Breast epithelium (tissue), 4 donors: Measurements from ENCODE around the gene COLGALT1. TPM values are rescaled to one million over a fixed set of nuclear protein-coding genes. Genes with fewer than 3 reads are reported as not detected.

Experiments
- DNase-seq, 2 donors: peaks; one replicate each; pipeline ENCODE4 v3.0.0-alpha.2; 2019; ENCODE audit warnings: low spot score in 2 of 2
- H3K27ac ChIP-seq, 2 donors: fragments of 200-600 bp; sonication (generic) in 1 of 2; one replicate each; pipeline ENCODE4 v1.5.1; 2016 to 2019; ENCODE audit warnings: mild to moderate bottlenecking in 1 of 2
- H3K27me3 ChIP-seq, 2 donors: fragments of 200-600 bp; sonication (generic) in 1 of 2; one replicate each; pipeline versions ENCODE4 v1.5.1 to v1.6.0; 2017 to 2019; ENCODE audit warnings: control low read depth in 1 of 2, mild to moderate bottlenecking in 1 of 2
- H3K36me3 ChIP-seq: fragments of 200-600 bp; one replicate; pipeline ENCODE4 v1.5.1; 2019
- H3K4me1 ChIP-seq, 2 donors: fragments of 200-600 bp; sonication (generic); one replicate each; pipeline ENCODE4 v1.5.1; 2016 to 2019; ENCODE audit warnings: control low read depth in 1 of 2
- H3K4me3 ChIP-seq, 3 donors: fragments of 200-600 bp; sonication (generic); 1 replicate in 2 of 3; 2 replicates in 1 of 3; pipeline ENCODE4 v1.5.1; 2016 to 2019; ENCODE audit warnings: mild to moderate bottlenecking in 3 of 3, moderate library complexity in 2 of 3
- H3K9me3 ChIP-seq, 2 donors: fragments of 200-600 bp; sonication (generic) in 1 of 2; one replicate each; pipeline ENCODE4 v1.5.1; 2016 to 2019; ENCODE audit warnings: control low read depth in 1 of 2
- POLR2A ChIP-seq: fragments of 450-650 bp; IDR thresholded peaks from one replicate; pipeline ENCODE4 v1.6.1; 2016; ENCODE audit warnings: antibody characterized with exemption, mild to moderate bottlenecking, moderate library complexity
- POLR2AphosphoS5 ChIP-seq, 3 donors: sonication (generic); formaldehyde crosslinking; IDR thresholded peaks; one replicate each; pipeline ENCODE4 v1.6.1; 2017; ENCODE audit warnings: antibody characterized with exemption in 3 of 3
- intact Hi-C: fragments of 100-400 bp; cut with DNase I; formaldehyde crosslinking; loops from one replicate; pipeline ENCODE4 v1.15.1; 2023; ENCODE audit warnings: low total_unique reads
- total RNA-seq, 3 donors: library from RNA; depleted of rRNA; stranded (reverse); fragments of >200 nt; gene quantifications; one replicate each; pipeline ENCODE4 v1.1.0, GENCODE V29; 2016
- TF ChIP-seq, protein P1 (sequence below), 3 donors: fragments of 450-650 bp; IDR thresholded peaks; one replicate each; pipeline ENCODE4 v1.5.1; 2016 to 2017; ENCODE audit warnings: antibody characterized with exemption in 3 of 3, mild to moderate bottlenecking in 3 of 3, moderate library complexity in 3 of 3

Gene COLGALT1
- total RNA-seq, 3 donors from 2014 or later, result 45.1 to 99.9 (median 57.0) TPM

DNA sequence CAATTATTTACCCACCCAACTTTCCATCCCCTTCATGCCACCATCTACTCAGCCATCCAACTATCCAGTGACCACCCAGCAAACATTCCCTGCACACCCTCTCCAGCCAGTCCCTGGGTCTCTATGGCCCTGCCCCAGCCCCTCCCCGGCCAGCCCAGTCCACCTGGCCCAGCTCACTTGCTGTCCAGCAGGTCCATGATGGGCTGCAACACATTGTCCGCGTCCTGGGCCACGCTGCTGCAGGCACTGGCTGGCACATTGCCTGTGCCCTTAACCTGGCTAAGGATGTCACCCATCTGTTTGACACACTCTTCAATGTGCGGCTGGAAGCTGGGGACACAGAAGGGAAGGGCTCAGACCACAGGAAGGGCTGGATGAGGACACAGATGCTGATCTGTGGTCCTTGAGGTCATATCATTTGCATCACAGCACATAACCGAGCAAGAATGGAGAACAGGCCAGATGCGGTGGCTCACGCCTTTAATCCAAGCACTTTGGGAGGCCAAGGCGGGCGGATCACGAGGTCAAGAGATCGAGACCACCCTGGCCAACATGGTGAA, 71.1 kb downstream of the COLGALT1 start:
- Histone ChIP-seq H3K4me1 (no peaks in the 10 kb centered on the region), H3K27me3 (no peaks in the 10 kb centered on the region), H3K27ac (no peak overlapping the region), H3K4me3 (no peak overlapping the region), H3K9me3 (peaks cover 5 to 7% of the 10 kb centered on the region in 2 donors), H3K36me3 (no peaks in the 10 kb centered on the region)
- DNase-seq, result no peak
- intact Hi-C loops, result no loop called here
- TF ChIP-seq POLR2A, result no peak
- TF ChIP-seq, protein P1, sequence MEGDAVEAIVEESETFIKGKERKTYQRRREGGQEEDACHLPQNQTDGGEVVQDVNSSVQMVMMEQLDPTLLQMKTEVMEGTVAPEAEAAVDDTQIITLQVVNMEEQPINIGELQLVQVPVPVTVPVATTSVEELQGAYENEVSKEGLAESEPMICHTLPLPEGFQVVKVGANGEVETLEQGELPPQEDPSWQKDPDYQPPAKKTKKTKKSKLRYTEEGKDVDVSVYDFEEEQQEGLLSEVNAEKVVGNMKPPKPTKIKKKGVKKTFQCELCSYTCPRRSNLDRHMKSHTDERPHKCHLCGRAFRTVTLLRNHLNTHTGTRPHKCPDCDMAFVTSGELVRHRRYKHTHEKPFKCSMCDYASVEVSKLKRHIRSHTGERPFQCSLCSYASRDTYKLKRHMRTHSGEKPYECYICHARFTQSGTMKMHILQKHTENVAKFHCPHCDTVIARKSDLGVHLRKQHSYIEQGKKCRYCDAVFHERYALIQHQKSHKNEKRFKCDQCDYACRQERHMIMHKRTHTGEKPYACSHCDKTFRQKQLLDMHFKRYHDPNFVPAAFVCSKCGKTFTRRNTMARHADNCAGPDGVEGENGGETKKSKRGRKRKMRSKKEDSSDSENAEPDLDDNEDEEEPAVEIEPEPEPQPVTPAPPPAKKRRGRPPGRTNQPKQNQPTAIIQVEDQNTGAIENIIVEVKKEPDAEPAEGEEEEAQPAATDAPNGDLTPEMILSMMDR (IDR thresholded peaks at IDR 0.05), result no peak
- TF ChIP-seq POLR2AphosphoS5 (IDR thresholded peaks at IDR 0.05), result no peak

DNA sequence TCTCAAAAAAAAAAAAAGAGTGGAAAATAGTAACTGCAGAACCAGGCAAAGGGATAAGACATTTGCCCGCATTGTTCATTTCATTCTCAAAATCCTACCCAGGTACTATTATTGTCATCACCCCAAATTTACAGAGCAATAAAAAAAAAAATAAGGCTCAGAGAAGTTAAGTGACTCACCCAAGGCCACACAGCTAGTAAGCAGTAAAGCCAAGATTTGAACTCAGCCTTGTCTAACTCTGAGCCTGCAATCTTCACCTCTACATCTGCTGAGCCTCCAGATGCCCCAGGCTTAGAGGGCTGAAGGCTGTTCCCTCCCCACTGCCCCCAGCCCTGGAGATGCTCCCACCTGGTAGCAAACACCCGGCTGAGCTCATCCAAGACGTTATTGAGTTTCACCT, 71.7 kb downstream of the COLGALT1 start:
- no peak for DNase-seq
- Histone ChIP-seq H3K36me3 (no peaks in the 10 kb centered on the region), H3K9me3 (peaks cover 0 to 2% of the 10 kb centered on the region in 2 donors), H3K4me3 (no peak overlapping the region), H3K27ac (no peak overlapping the region), H3K27me3 (no peaks in the 10 kb centered on the region), H3K4me1 (no peaks in the 10 kb centered on the region)
- intact Hi-C loops, result no loop called here
- TF ChIP-seq, protein P1 (IDR thresholded peaks at IDR 0.05), result no peak
- TF ChIP-seq POLR2AphosphoS5 (IDR thresholded peaks at IDR 0.05) (no peak), POLR2A (no peak)

- TF ChIP-seq POLR2AphosphoS5 (IDR thresholded peaks at IDR 0.05) (no peak), POLR2A (no peak)
- TF ChIP-seq, protein P1 (IDR thresholded peaks at IDR 0.05), result no peak
- intact Hi-C loops, result no loop called here
- no peak for DNase-seq
- Histone ChIP-seq H3K9me3 (no peaks in the 10 kb centered on the region), H3K27ac (no peak overlapping the region), H3K36me3 (no peaks in the 10 kb centered on the region), H3K4me1 (no peaks in the 10 kb centered on the region), H3K27me3 (no peaks in the 10 kb centered on the region), H3K4me3 (no peak overlapping the region)
Observed at GRCh38 chr19:17627921-17628320, 72.5 kb downstream of the COLGALT1 start.

- no peaks in the 10 kb centered on the region for H3K36me3 ChIP-seq
- no peak overlapping the region for H3K4me3 ChIP-seq
- H3K27ac ChIP-seq, result no peak overlapping the region
- TF ChIP-seq POLR2A, result no peak
- H3K4me1 ChIP-seq, result no peaks in the 10 kb centered on the region
- H3K9me3 ChIP-seq, result no peaks in the 10 kb centered on the region
- intact Hi-C loops, result no loop called here
- DNase-seq, result no peak
- H3K27me3 ChIP-seq, result no peaks in the 10 kb centered on the region
Observed at GRCh38 chr19:17629760-17630159, 74.3 kb downstream of the COLGALT1 start.

- Histone ChIP-seq H3K27ac (no peak overlapping the region), H3K27me3 (no peaks in the 10 kb centered on the region), H3K4me3 (no peak overlapping the region), H3K9me3 (no peaks in the 10 kb centered on the region), H3K36me3 (no peaks in the 10 kb centered on the region), H3K4me1 (no peaks in the 10 kb centered on the region)
- TF ChIP-seq, protein P1 (IDR thresholded peaks at IDR 0.05), result no peak
- TF ChIP-seq POLR2A, result no peak
- no peak for TF ChIP-seq POLR2AphosphoS5 (IDR thresholded peaks at IDR 0.05)
- intact Hi-C loops, result no loop called here
- DNase-seq, result no peak
Observed at GRCh38 chr19:17632577-17632976, 77.1 kb downstream of the COLGALT1 start.

Other genes with a start within 250 kb of the COLGALT1 start
- 100 to 1,000 TPM in 1 of 3 donors, 10 to 100 TPM in 2; 88.5 to 139 (median 98.0) TPM for gene MRPL34, start 249.8 kb upstream of the COLGALT1 start, total RNA-seq
- 10 to 100 TPM in 2 of 3 donors, 1 to 10 TPM in 1; 9.2 to 18.7 (median 11.1) TPM for gene DDA1, start 246.1 kb upstream of the COLGALT1 start, total RNA-seq
- 1 to 10 TPM; 5.1 to 7.2 (median 5.9) TPM for gene ANO8, start 220.8 kb upstream of the COLGALT1 start, total RNA-seq
- 10 to 100 TPM; 15.5 to 22.6 (median 17.7) TPM for gene GTPBP3, start 218.1 kb upstream of the COLGALT1 start, total RNA-seq
- 10 to 100 TPM; 19.9 to 68.8 (median 51.2) TPM for gene PLVAP, start 178.3 kb upstream of the COLGALT1 start, total RNA-seq
- gene CCDC194, start 161.5 kb upstream of the COLGALT1 start, total RNA-seq, result under 1 TPM in 2 of 3 donors, not detected in 1; 0.64 to 0.66 TPM
- gene BST2, start 150.0 kb upstream of the COLGALT1 start, total RNA-seq, result 100 to 1,000 TPM in 2 of 3 donors, 10 to 100 TPM in 1; 90.1 to 131 (median 127) TPM
- 10 to 100 TPM; 51.5 to 76.4 (median 74.1) TPM for gene MVB12A, start 135.6 kb upstream of the COLGALT1 start, total RNA-seq
- gene TMEM221, start 107.0 kb upstream of the COLGALT1 start, total RNA-seq, result under 1 TPM; 0.33 to 0.73 (median 0.64) TPM
- under 1 TPM in 1 of 3 donors, not detected in 2; 0.64 TPM for gene NXNL1, start 94.7 kb upstream of the COLGALT1 start, total RNA-seq
- 10 to 100 TPM; 32.4 to 35.4 (median 34.8) TPM for gene SLC27A1, start 85.1 kb upstream of the COLGALT1 start, total RNA-seq
- 10 to 100 TPM; 62.2 to 89.8 (median 72.4) TPM for gene PGLS, start 44.0 kb upstream of the COLGALT1 start, total RNA-seq
- gene UNC13A, start 132.7 kb downstream of the COLGALT1 start, total RNA-seq, result under 1 TPM in 2 of 3 donors, not detected in 1; under 0.01 to 0.15 TPM
- 10 to 100 TPM; 11.2 to 17.4 (median 15.4) TPM for gene MAP1S, start 163.8 kb downstream of the COLGALT1 start, total RNA-seq
- 1 to 10 TPM; 1.6 to 5.3 (median 2.9) TPM for gene FCHO1, start 195.8 kb downstream of the COLGALT1 start, total RNA-seq
- 1 to 10 TPM in 2 of 3 donors, under 1 TPM in 1; 0.32 to 6.9 (median 2.0) TPM for gene B3GNT3, start 239.5 kb downstream of the COLGALT1 start, total RNA-seq